Fibroblast of villous mesenchyme (primary cell): ENCODE results near the gene IFT27. TPM values are rescaled to one million over a fixed set of nuclear protein-coding genes. Genes with fewer than 3 reads are reported as not detected.

ENCODE experiments used
- DNase-seq: peaks from one replicate; pipeline ENCODE4 v3.0.0-alpha.2; 2010; ENCODE audit warnings: low read depth
- H3K4me3 ChIP-seq: 2 replicates; pipeline ENCODE4 v1.5.1; 2011; ENCODE audit warnings: low read depth, mild to moderate bottlenecking, low read length
- CTCF ChIP-seq: IDR thresholded peaks from 2 replicates; pipeline ENCODE4 v1.5.1; 2012; ENCODE audit warnings: low read depth, mild to moderate bottlenecking, low read length; ENCODE audit not compliant: insufficient read depth
- total RNA-seq: library from RNA; depleted of rRNA; stranded (reverse); fragments of >200 nt; gene quantifications from 2 replicates; pipeline ENCODE4 v1.2.3, GENCODE V29; 2012

Gene IFT27
- total RNA-seq, 1 donor: 16.0 TPM

GRCh38 chr22:36726007-36726380 is 49.9 kb downstream of the IFT27 start:
- TF ChIP-seq CTCF: no peak
- DNase-seq: no peak
- no peak overlapping the region for H3K4me3 ChIP-seq

GRCh38 chr22:36725366-36726006 is 50.4 kb downstream of the IFT27 start:
- TF ChIP-seq CTCF: no peak
- no peak overlapping the region for H3K4me3 ChIP-seq
- no peak for DNase-seq

GRCh38 chr22:36724836-36725235 is 51.1 kb downstream of the IFT27 start:
- no peak for DNase-seq
- no peak overlapping the region for H3K4me3 ChIP-seq
- no peak for TF ChIP-seq CTCF

GRCh38 chr22:36722055-36722454 is 53.9 kb downstream of the IFT27 start:
- H3K4me3 ChIP-seq: no peak overlapping the region
- no peak for DNase-seq
- no peak for TF ChIP-seq CTCF

- no peak overlapping the region for H3K4me3 ChIP-seq
- no peak for DNase-seq
- no peak for TF ChIP-seq CTCF
Measured at GRCh38 chr22:36715647-36716046, 60.3 kb downstream of the IFT27 start.

- no peak for DNase-seq
- H3K4me3 ChIP-seq: no peak overlapping the region
- TF ChIP-seq CTCF: no peak
Measured at GRCh38 chr22:36714110-36714509, 61.8 kb downstream of the IFT27 start.

- no peak overlapping the region for H3K4me3 ChIP-seq
- no peak for TF ChIP-seq CTCF
- DNase-seq: no peak
Measured at GRCh38 chr22:36713436-36713835, 62.5 kb downstream of the IFT27 start.
